Caki2 (cell line): ENCODE results near the gene RAPGEF1. TPM values are rescaled to one million over a fixed set of nuclear protein-coding genes. Genes with fewer than 3 reads are reported as not detected.

Source experiments
- DNase-seq: peaks from one replicate; pipeline ENCODE4 v3.0.0-alpha.2; 2015; ENCODE audit warnings: low read depth
- in situ Hi-C: cut with HindIII; loops from 2 replicates; pipeline ENCODE4 v1.10.0; 2016; ENCODE audit warnings: low sequenced_read_pairs, low pct_unique_long_range_greater_than_20kb, mixed read lengths
- total RNA-seq: library from RNA; depleted of rRNA; stranded (reverse); fragments of >200 nt; shearing (Covaris generic); gene quantifications from 2 replicates; pipeline ENCODE4 v1.2.3, GENCODE V29; 2014; ENCODE audit warnings: low replicate concordance

RAPGEF1 gene
- total RNA-seq, 1 experiment from 2014 or later, result 15.1 TPM

DNA sequence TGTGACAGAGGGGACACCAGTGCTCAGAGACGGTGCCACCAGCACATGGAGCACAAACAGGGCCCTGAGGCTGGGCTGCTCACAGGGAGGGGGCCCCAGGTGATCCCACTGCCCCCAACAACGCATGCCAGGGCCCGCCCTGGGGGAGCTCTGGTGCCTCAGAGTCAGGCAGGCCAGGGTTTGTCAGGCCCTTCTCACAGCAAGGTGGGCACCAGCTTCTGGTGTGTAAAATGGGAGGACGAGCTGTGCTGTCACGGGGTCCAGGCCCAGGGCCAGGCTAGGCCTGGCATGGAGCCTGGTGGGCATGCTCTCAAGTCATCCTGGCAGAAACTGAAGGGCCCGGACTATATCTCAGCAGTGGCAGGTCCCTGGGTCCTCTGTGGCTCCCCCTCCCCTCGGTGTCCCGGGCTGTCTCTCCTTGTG lies 160.1 kb downstream of the RAPGEF1 start:
- no peak for DNase-seq
- in situ Hi-C loops, result no loop called here

DNA sequence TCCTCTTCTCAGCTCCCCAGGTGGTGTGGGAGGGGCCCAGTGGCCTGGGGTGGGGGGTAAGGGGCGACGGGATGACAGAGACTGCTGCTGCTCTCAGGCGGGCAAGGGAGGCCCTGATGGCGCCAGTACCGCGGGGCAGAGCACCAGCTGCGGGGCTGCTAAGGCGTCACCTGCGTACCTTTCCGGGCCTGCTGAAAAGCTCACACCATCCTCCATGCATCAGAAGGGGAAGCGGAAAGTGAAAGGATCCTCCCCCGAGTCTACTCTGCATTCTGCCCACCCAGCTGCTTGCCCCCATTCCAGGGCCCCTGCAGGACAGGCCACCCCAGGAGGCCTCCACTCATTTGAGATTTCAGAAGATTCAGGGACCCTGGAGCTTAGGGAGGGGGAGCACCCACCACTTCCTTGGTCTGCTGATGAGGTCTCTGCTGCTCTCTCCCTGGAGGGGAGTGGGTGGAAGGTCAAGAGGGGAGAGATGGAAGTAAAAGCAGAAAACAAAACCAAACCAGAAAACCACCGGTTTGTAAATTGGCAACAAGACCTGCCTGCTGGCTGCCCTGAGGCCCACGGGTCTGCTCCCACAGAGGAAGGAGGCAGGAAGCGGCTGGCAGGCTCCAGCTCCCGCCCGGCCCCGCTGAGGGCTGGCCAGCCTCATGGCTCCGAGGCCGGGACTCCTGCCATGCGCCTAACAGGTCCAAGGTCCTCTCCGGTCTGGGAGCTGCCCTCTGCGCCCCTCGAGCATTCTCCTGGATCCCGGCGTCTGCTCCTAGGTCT lies 161.0 kb downstream of the RAPGEF1 start:
- in situ Hi-C loops, result no loop called here
- no peak for DNase-seq

DNA sequence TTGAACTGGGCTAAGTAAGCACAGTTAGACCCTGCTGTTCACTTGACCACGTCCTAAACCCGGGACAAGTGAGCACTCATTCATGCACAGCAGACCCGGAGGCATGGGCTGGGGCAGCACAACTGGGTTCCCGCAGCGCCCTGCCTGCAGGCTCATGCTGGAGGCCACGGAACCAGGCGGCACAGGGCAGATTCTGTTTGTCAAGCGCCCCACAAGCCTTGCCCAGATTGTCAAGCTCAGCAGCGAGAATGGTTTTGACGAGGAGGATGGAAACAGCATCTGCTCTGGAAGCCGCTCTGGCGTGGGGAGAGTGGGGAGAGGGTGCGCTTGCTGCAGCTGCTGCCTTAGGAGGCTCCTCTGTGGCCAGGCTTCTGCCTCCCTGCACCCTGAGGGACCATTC lies 161.9 kb downstream of the RAPGEF1 start:
- in situ Hi-C loops, result no loop called here
- DNase-seq, result no peak

- no peak for DNase-seq
- in situ Hi-C loops, result no loop called here
Measured at GRCh38 chr9:131577005-131578000, 162.6 kb downstream of the RAPGEF1 start.

DNA sequence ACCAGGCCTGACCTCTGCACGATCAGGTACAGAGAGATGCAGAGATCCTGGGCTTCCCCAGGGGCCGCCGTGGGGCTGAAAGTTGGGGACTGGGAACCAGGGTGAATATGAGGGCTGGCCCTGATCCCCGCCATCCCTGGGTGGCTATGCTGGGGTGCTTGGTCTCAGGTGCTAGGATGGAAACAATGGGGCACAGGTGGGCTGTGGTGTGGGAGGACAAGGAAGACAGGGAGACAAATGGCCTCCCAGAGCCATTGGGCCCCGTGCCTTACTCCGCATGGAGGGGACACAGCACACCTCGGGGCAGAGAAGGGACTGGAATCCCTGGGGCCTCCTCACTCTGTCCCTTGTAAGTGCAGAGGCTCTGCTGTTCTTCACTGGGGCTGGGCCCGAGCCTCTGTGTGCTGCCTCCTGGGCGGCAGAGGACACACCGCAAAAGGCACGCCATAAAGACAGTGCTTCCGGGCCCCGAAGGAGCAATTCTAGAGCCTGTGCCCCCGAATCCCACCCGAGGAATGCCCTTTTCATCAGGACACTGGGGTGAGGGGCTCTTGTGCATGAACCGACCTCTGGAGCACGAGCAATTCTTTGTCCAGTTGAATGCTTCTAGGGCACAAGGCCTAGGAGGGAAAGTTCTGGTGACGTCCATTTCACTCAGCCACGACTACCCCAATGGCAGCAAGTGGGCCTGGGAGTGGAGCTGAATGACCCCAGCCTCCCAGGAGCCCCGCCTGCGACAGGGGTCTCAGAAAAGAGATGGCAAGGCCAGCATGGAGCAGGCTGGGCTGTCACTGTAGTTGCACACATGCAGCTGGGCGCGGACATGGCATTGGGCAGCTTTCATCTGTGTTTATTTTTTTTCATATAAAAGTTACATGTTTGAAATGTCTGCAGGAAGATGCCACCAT lies 163.7 kb downstream of the RAPGEF1 start:
- in situ Hi-C loops, result no loop called here
- DNase-seq, result no peak

- no peak for DNase-seq
- in situ Hi-C loops, result no loop called here
Measured at GRCh38 chr9:131574730-131575640, 164.9 kb downstream of the RAPGEF1 start.

GRCh38 chr9:131567910-131568309 lies 172.0 kb downstream of the RAPGEF1 start:
- no peak for DNase-seq
- in situ Hi-C loops, result no loop called here

DNA sequence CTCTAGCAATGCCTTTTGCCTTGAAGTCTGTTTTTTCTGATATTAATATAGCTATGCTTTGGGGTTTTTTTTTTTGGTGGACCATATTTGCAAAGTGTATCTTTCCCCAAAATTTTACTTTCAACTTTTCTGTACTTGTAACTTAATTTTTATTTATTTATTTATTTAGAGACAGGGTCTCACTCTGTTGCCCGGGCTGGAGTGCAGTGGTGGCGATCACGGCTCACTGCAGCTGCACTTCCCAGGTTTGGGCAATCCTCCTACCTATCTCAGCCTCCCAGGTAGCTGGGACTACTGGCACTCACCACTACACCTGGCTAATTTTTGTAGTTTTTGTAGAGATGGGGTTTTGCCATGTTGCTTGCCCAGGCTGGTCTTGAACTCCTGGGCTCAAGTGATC lies 173.7 kb downstream of the RAPGEF1 start:
- in situ Hi-C loops, result no loop called here
- DNase-seq, result no peak

- no peak for DNase-seq
- in situ Hi-C loops, result no loop called here
Measured at GRCh38 chr9:131565369-131565768, 174.5 kb downstream of the RAPGEF1 start.

DNA sequence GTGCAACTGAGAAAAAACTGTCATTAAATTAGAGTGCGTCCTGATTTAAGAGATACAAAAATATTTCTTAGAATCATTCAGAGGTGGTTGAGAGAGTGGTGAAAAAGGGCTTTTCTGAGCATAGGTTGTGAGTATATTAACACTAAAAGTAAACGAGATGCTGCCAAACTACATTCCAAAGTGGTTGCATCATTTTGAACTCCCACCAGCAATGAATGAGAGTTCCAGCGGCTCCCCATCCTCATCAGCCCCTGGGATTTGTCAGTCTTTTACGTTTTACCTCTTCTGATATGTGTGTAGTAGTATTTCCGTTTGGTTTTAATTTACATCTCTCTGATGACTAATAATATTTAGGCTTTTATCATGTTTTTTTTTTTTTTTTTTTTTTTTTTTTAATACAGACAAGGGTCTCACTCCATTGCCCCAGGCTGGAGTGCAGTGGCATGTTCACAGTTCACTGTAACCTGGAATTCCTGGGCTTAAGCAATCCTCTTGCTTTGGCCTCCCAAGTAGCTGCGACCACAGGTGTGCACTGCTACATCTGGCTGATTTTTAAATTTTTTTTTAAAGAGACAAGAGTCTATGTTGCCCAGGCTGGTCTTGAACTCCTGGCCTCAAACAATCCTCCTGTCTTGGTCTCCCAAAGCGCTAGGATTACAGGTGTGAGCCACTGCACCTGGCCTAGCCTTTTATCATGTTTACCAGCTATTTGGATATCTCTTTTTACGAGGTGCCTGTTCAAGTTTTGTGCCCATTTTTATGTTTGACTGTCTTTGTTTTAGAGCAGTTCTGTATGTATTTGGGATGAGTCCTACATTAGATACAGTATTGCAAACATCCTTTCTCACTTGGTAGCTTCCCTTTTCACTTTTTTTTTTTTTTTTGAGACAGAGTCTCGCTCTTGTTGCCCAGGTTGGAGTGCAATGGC lies 177.6 kb downstream of the RAPGEF1 start:
- DNase-seq, result no peak
- in situ Hi-C loops, result no loop called here

GRCh38 chr9:131559421-131560000 lies 180.4 kb downstream of the RAPGEF1 start:
- in situ Hi-C loops, result no loop called here
- no peak for DNase-seq

DNA sequence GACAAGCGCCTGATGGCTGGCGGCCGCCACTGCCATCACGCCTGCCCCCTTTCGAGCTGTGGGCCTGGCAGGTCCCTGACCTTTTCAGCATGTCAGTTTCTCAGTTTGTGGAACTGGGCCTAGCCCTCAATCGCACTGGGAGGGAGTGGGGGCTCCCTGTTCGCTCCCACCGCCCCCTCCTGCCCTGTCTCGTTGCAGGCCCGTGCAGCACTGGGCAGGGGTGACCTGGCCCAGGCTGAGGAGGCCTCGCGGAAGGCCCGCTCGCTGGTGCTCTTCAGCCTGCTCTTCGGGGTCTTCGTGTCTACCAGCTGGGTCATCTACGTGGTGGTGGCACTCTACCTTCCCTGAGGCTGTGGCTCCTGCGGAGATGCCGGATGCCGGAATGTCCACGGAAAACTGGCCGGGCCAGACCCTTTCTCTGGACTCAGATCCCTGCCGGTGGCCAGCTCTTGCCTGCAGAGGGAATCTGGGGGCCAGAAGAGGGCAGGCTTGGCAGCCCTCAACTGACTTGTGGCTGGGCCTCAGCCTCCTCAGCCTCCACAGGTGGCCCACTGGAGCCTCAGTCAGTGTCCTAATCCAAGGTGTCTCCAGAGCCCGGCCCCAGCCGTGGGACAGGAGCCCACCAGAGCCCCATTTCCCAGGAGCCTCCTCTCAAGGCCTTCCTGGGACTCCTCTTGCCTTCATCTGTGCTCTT lies 181.9 kb downstream of the RAPGEF1 start:
- DNase-seq, result no peak
- in situ Hi-C loops, result no loop called here

DNA sequence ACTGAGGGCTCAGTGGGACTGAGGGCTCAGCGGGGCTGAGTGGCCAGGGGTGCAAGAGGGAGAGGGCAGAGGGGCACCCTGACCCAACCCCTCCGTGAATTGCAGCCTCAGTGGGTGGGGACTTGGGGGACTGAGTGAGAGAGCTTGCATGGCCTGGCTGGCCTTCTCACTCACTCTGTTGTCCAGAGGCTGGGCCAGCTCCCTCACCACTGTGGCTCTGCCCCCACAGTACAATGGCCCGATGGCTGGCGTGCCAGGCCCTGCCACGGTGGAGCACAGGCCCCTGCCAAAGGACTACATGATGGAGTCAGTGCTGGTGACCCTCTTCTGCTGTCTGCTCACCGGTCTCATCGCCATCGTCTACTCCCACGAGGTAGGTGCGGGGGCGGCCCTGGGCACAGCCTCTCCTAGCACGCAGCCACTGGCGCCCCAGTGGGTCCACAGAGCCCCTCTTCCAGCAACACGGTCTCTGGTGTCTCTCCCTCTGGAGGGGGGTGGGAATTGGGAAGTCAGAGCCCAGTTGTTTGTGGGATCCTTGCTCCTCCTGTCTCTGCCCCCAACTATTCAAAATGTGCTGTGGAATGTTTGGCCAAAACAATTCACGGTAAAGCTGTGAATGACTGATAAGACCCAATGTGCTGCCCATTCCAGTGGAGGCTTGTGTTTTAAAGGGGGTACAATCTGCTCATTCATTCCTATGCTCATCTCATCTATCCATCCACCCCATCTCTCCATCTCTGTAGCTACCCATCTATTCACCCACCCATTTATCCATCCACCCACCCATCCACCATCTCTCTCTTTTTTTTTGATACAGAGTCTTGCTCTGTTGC lies 183.8 kb downstream of the RAPGEF1 start:
- DNase-seq, result no peak
- in situ Hi-C loops, result no loop called here

DNA sequence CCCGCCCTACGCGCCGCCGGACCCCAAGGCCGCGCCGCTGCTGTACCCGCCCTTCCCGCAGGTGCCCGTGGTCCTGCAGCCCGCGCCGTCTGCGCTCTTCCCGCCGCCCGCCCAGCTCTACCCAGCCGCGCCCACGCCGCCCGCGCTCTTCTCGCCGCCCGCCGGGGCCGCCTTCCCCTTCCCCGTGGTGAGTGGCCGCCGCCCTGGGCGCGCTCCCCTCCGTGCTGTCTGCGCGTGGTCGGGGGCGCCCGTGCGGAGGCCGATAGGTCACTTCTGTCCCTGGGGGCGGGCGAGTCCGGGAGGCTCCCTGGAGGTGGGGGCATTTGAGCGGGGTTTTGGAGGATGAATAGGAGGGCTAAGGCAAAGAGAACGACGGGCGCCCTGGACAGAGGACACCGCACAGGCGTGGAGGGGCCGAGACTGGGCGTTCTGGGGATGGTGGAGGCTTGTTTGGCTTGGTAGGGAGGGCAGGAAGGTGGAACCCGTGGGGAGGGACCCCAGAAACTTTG lies 185.0 kb downstream of the RAPGEF1 start:
- DNase-seq, result no peak
- in situ Hi-C loops, result no loop called here
